ENCODE results near the gene CDK18. TPM values are rescaled to one million over a fixed set of nuclear protein-coding genes. Genes with fewer than 3 reads are reported as not detected.
A peak's percentile ranks its signal among the peaks of the same experiment; 100 is the strongest.

CDK18 gene
- total RNA-seq, 2 donors from 2014 or later, result 58.1 to 88.7 TPM

- Mint-ChIP-seq H3K9me3 (no peaks in the 10 kb centered on the region), H3K4me1 (no peaks in the 10 kb centered on the region), H3K27me3 (ENCODE audit: insufficient read depth) (peaks cover 41% of the 10 kb centered on the region), H3K4me3 (no peak overlapping the region), H3K27ac (no peak overlapping the region), H3K36me3 (ENCODE audit: low read depth) (peaks cover 24% of the 10 kb centered on the region)
- no peaks in the 10 kb centered on the region for H3K9me3 ChIP-seq (ENCODE audit: control insufficient read depth, low read length)
- peak; percentile 42 for DNase-seq
- TF ChIP-seq CTCF (conservative IDR thresholded peaks at IDR 0.05), result no peak
- H3K27me3 ChIP-seq (ENCODE audit: control insufficient read depth, insufficient read depth, low read length, poor library complexity, severe bottlenecking), result peaks cover 12% of the 10 kb centered on the region
- H3K4me1 ChIP-seq (ENCODE audit: control insufficient read depth, insufficient read depth, low read length), result no peaks in the 10 kb centered on the region
- no peak overlapping the region for H3K9ac ChIP-seq (ENCODE audit: extremely low read depth, low read length, poor library complexity, severe bottlenecking)
- no peak overlapping the region for H3K4me3 ChIP-seq (ENCODE audit: low read length)
- no peaks in the 10 kb centered on the region for H3K36me3 ChIP-seq (ENCODE audit: control insufficient read depth, insufficient read depth, low read length)
- 91 to 93% methylated on average over 6 to 7 of the region's 7 CpGs for WGBS, 2 experiments (ENCODE audit: insufficient coverage in 1 of 2, insufficient read length in 1 of 2)
- peak overlapping the region; percentile 72 for H3K27ac ChIP-seq (ENCODE audit: low read depth, low read length)
These were observed 30.0 kb downstream of the CDK18 start for GRCh38 chr1:205534444-205534985.

- no peak for TF ChIP-seq CTCF (conservative IDR thresholded peaks at IDR 0.05)
- H3K9ac ChIP-seq (ENCODE audit: extremely low read depth, low read length, poor library complexity, severe bottlenecking), result no peak overlapping the region
- H3K9me3 Mint-ChIP-seq, result no peaks in the 10 kb centered on the region
- 88 to 95% methylated on average over 4 to 5 of the region's 5 CpGs for WGBS, 2 experiments (ENCODE audit: insufficient coverage in 1 of 2, insufficient read length in 1 of 2)
- no peak overlapping the region for H3K27ac ChIP-seq (ENCODE audit: low read depth, low read length)
- peak; percentile 33 for DNase-seq
- no peaks in the 10 kb centered on the region for H3K4me1 ChIP-seq (ENCODE audit: control insufficient read depth, insufficient read depth, low read length)
- peaks cover 18% of the 10 kb centered on the region for H3K36me3 Mint-ChIP-seq (ENCODE audit: low read depth)
- no peaks in the 10 kb centered on the region for H3K9me3 ChIP-seq (ENCODE audit: control insufficient read depth, low read length)
- no peak overlapping the region for H3K4me3 ChIP-seq (ENCODE audit: low read length)
- H3K27me3 Mint-ChIP-seq (ENCODE audit: insufficient read depth), result peaks cover 47% of the 10 kb centered on the region
- no peak overlapping the region for H3K4me3 Mint-ChIP-seq
- no peaks in the 10 kb centered on the region for H3K36me3 ChIP-seq (ENCODE audit: control insufficient read depth, insufficient read depth, low read length)
- no peak overlapping the region for H3K27ac Mint-ChIP-seq
- H3K27me3 ChIP-seq (ENCODE audit: control insufficient read depth, insufficient read depth, low read length, poor library complexity, severe bottlenecking), result peaks cover 12% of the 10 kb centered on the region
- no peaks in the 10 kb centered on the region for H3K4me1 Mint-ChIP-seq
These were observed 30.6 kb downstream of the CDK18 start for GRCh38 chr1:205535096-205535495.

GRCh38 chr1:205535866-205536758 is 31.6 kb downstream of the CDK18 start:
- Histone ChIP-seq H3K4me3 (ENCODE audit: low read length) (no peak overlapping the region), H3K9ac (ENCODE audit: extremely low read depth, low read length, poor library complexity, severe bottlenecking) (no peak overlapping the region), H3K27ac (ENCODE audit: low read depth, low read length) (no peak overlapping the region), H3K36me3 (ENCODE audit: control insufficient read depth, insufficient read depth, low read length) (no peaks in the 10 kb centered on the region), H3K4me1 (ENCODE audit: control insufficient read depth, insufficient read depth, low read length) (no peaks in the 10 kb centered on the region), H3K9me3 (ENCODE audit: control insufficient read depth, low read length) (peaks cover 3% of the 10 kb centered on the region), H3K27me3 (ENCODE audit: control insufficient read depth, insufficient read depth, low read length, poor library complexity, severe bottlenecking) (peaks cover 12% of the 10 kb centered on the region)
- Mint-ChIP-seq H3K27me3 (ENCODE audit: insufficient read depth) (peaks cover 51% of the 10 kb centered on the region), H3K9me3 (peaks cover 4% of the 10 kb centered on the region), H3K36me3 (ENCODE audit: low read depth) (peaks cover 12% of the 10 kb centered on the region), H3K4me1 (no peaks in the 10 kb centered on the region), H3K27ac (no peak overlapping the region), H3K4me3 (no peak overlapping the region)
- no peak for TF ChIP-seq CTCF (conservative IDR thresholded peaks at IDR 0.05)
- 90% methylated on average over 8 to 11 of the region's 11 CpGs for WGBS, 2 experiments (ENCODE audit: insufficient coverage in 1 of 2, insufficient read length in 1 of 2)
- DNase-seq, result peak; percentile 40
